NCI-H187 (cell line): Measurements from ENCODE around the gene DGKH.

ENCODE experiments used
- DNase-seq, 2 experiments: peaks; one replicate each; lab custom pipeline; 2025; lab: John Stamatoyannopoulos, UW

DGKH gene

GRCh38 chr13:42048342-42048683, at the start of gene DGKH:
DGKH (plus strand) TSS chr13:42048648; CDS start chr13:42048774, 126 bp downstream.
- no peak for DNase-seq

- DNase-seq: no peak
Measured at GRCh38 chr13:42000846-42001245, 47.6 kb upstream of the DGKH start.

- DNase-seq: no peak
Measured at GRCh38 chr13:42001580-42001979, 46.9 kb upstream of the DGKH start.

GRCh38 chr13:42002066-42002465, 46.4 kb upstream of the DGKH start:
- no peak for DNase-seq

GRCh38 chr13:42007844-42008243, 40.6 kb upstream of the DGKH start:
- no peak for DNase-seq

GRCh38 chr13:42009057-42009456, 39.4 kb upstream of the DGKH start:
- no peak for DNase-seq

- DNase-seq: no peak
Measured at GRCh38 chr13:42011601-42012350, 36.7 kb upstream of the DGKH start.

GRCh38 chr13:42014119-42014518, 34.3 kb upstream of the DGKH start:
- DNase-seq: no peak

GRCh38 chr13:42017264-42017663, 31.2 kb upstream of the DGKH start:
- DNase-seq: no peak

- no peak for DNase-seq
Measured at GRCh38 chr13:42021851-42022250, 26.6 kb upstream of the DGKH start.

- no peak for DNase-seq
Measured at GRCh38 chr13:42022336-42022735, 26.1 kb upstream of the DGKH start.

- no peak for DNase-seq
Measured at GRCh38 chr13:42022796-42023493, 25.5 kb upstream of the DGKH start.

- no peak for DNase-seq
Measured at GRCh38 chr13:42027286-42027685, 21.2 kb upstream of the DGKH start.

- no peak for DNase-seq
Measured at GRCh38 chr13:42028113-42028799, 20.2 kb upstream of the DGKH start.

- no peak for DNase-seq
Measured at GRCh38 chr13:42035905-42036521, 12.4 kb upstream of the DGKH start.

- DNase-seq: no peak
Measured at GRCh38 chr13:42036711-42037110, 11.7 kb upstream of the DGKH start.

GRCh38 chr13:42038661-42039456, 9.6 kb upstream of the DGKH start:
- no peak for DNase-seq

GRCh38 chr13:42039457-42039945, 8.9 kb upstream of the DGKH start:
- DNase-seq: no peak

- DNase-seq: peak; percentile 54 to 80
Measured at GRCh38 chr13:42039946-42040729, 8.3 kb upstream of the DGKH start.

- DNase-seq: no peak
Measured at GRCh38 chr13:42040730-42041010, 7.8 kb upstream of the DGKH start.
